Calu3 (cell line): Measurements from ENCODE around the gene ACADVL. TPM values are rescaled to one million over a fixed set of nuclear protein-coding genes. Genes with fewer than 3 reads are reported as not detected.
A peak's percentile ranks its signal among the peaks of the same experiment; 100 is the strongest.

Experiments
- BruUV-seq: library from RNA; stranded (reverse); fragments of 400-500 nt; replicated peaks from 2 replicates; lab custom pipeline; 2021; lab: Mats Ljungman, UMichigan
- CTCF ChIA-PET: fragments of 300-600 bp; sonication (Branson Sonifier 250); formaldehyde crosslinking; loops from one replicate; lab custom pipeline; 2022; ENCODE audit warnings: antibody characterized with exemption; lab: Charles Lee
- DNase-seq: peaks from one replicate; pipeline ENCODE4 v3.0.0; 2022
- H3K27ac Mint-ChIP-seq: one replicate; pipeline ENCODE4 v1.8.0; 2022; ENCODE audit warnings: mixed read lengths; ENCODE audit not compliant: unreplicated experiment
- H3K27me3 Mint-ChIP-seq: one replicate; pipeline ENCODE4 v1.8.0; 2022; ENCODE audit warnings: mixed read lengths; ENCODE audit not compliant: unreplicated experiment
- H3K36me3 Mint-ChIP-seq: one replicate; pipeline ENCODE4 v1.8.0; 2022; ENCODE audit warnings: mild to moderate bottlenecking, moderate library complexity, mixed read lengths; ENCODE audit not compliant: insufficient read depth, unreplicated experiment
- H3K4me1 Mint-ChIP-seq: one replicate; pipeline ENCODE4 v1.8.0; 2022; ENCODE audit warnings: mild to moderate bottlenecking, low read depth, mixed read lengths; ENCODE audit not compliant: unreplicated experiment
- H3K4me3 Mint-ChIP-seq: one replicate; pipeline ENCODE4 v1.8.0; 2022; ENCODE audit warnings: mild to moderate bottlenecking, low read depth, moderate library complexity, mixed read lengths; ENCODE audit not compliant: unreplicated experiment
- H3K9me3 Mint-ChIP-seq: one replicate; pipeline ENCODE4 v1.8.0; 2022; ENCODE audit warnings: low read depth, mixed read lengths; ENCODE audit not compliant: unreplicated experiment
- CTCF ChIP-seq: fragments of 200-600 bp; IDR thresholded peaks from one replicate; pipeline ENCODE4 v1.8.0; 2022; ENCODE audit warnings: antibody characterized with exemption; ENCODE audit not compliant: unreplicated experiment
- intact Hi-C: fragments of 100-400 bp; cut with micrococcal nuclease; formaldehyde crosslinking; loops from one replicate; pipeline ENCODE4 v1.10.0; 2022; ENCODE audit not compliant: unreplicated experiment
- total RNA-seq: library from RNA; stranded (reverse); gene quantifications from 2 replicates; pipeline ENCODE4 v1.2.3, GENCODE V29; 2022

ACADVL gene
- total RNA-seq, 1 experiment from 2014 or later, result 552 TPM

GRCh38 chr17:7183433-7184090 lies 36.2 kb upstream of the ACADVL start:
- peaks cover 12% of the 10 kb centered on the region for H3K27me3 Mint-ChIP-seq
- CTCF ChIA-PET, result interaction anchor here (1.1 kb wide), 1 partner anchor 138 kb away, joined by 3 read pairs; no protein-coding TSS in a partner anchor

GRCh38 chr17:7184091-7184488 lies 35.6 kb upstream of the ACADVL start:
- CTCF ChIA-PET, result interaction anchor here (0.6 to 1.1 kb wide), 2 partner anchors 15 to 138 kb away, joined by 3 read pairs; no protein-coding TSS in a partner anchor
- H3K27ac Mint-ChIP-seq, result peak overlapping the region; percentile 52
- BruUV-seq, result no TSS peak
- H3K4me3 Mint-ChIP-seq, result peak overlapping the region; percentile 26
- TF ChIP-seq CTCF, result no peak
- H3K4me1 Mint-ChIP-seq, result peaks cover 18% of the 10 kb centered on the region
- DNase-seq, result peak; percentile 78
- intact Hi-C loops, result no loop called here
- no peaks in the 10 kb centered on the region for H3K36me3 Mint-ChIP-seq
- H3K27me3 Mint-ChIP-seq, result peaks cover 12% of the 10 kb centered on the region
- no peaks in the 10 kb centered on the region for H3K9me3 Mint-ChIP-seq

More at GRCh38 chr17:7183433-7184090, 36.2 kb upstream of the ACADVL start:
- intact Hi-C loops, result no loop called here
- H3K4me3 Mint-ChIP-seq, result peak overlapping the region; percentile 26
- H3K36me3 Mint-ChIP-seq, result no peaks in the 10 kb centered on the region
- no peak for DNase-seq
- peaks cover 18% of the 10 kb centered on the region for H3K4me1 Mint-ChIP-seq
- no peak for TF ChIP-seq CTCF
- H3K27ac Mint-ChIP-seq, result peak overlapping the region; percentile 52
- H3K9me3 Mint-ChIP-seq, result no peaks in the 10 kb centered on the region
- BruUV-seq, result no TSS peak

DNA sequence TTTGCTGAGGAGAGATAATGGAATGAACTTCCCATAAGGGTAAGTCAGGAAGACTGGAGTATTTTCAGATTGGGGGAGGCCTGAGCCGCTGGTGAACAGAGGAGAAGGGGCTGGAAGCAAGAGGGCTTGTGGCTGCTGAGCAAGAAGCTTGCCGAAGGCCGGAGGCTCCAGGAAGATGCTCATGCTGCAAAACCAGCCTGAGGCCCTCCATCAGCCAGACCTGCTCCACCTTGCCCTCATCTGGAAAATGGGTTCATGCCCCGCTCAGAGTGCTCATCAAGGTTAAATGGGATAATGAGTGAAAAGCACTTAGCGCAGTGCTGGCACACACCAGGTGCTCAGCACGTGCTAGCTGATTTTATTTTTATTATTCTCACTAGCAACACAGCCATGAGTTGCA lies 35.1 kb upstream of the ACADVL start:
- Mint-ChIP-seq H3K9me3 (no peaks in the 10 kb centered on the region), H3K36me3 (no peaks in the 10 kb centered on the region), H3K27ac (no peak overlapping the region), H3K27me3 (peaks cover 12% of the 10 kb centered on the region), H3K4me3 (no peak overlapping the region), H3K4me1 (peaks cover 18% of the 10 kb centered on the region)
- no peak for TF ChIP-seq CTCF
- CTCF ChIA-PET, result interaction anchor here (0.6 to 1.1 kb wide), 4 partner anchors 14 to 185 kb away, joined by 3 to 7 read pairs (median 3); no protein-coding TSS in a partner anchor
- BruUV-seq, result no TSS peak
- intact Hi-C loops, result no loop called here
- DNase-seq, result no peak

GRCh38 chr17:7186241-7186640 lies 33.5 kb upstream of the ACADVL start:
- H3K27ac Mint-ChIP-seq, result no peak overlapping the region
- TF ChIP-seq CTCF, result no peak
- H3K27me3 Mint-ChIP-seq, result peaks cover 12% of the 10 kb centered on the region
- H3K9me3 Mint-ChIP-seq, result no peaks in the 10 kb centered on the region
- intact Hi-C loops, result no loop called here
- no peaks in the 10 kb centered on the region for H3K36me3 Mint-ChIP-seq
- BruUV-seq, result no TSS peak
- H3K4me1 Mint-ChIP-seq, result peaks cover 18% of the 10 kb centered on the region
- CTCF ChIA-PET, result no interaction called here
- DNase-seq, result no peak
- H3K4me3 Mint-ChIP-seq, result no peak overlapping the region
